CD14-positive monocyte (primary cell): ENCODE data around the gene CDK16. TPM values are rescaled to one million over a fixed set of nuclear protein-coding genes. Genes with fewer than 3 reads are reported as not detected.

ENCODE experiments used
- DNase-seq, 3 donors: peaks; one replicate each; pipeline ENCODE4 v3.0.0-alpha.2; 2011 to 2022
- H2AFZ ChIP-seq: 2 replicates; pipeline ENCODE4 v1.6.0; 2012; ENCODE audit warnings: mild to moderate bottlenecking, low read depth, low read length, inconsistent platforms; ENCODE audit not compliant: insufficient read depth, poor library complexity, severe bottlenecking
- H3K27ac ChIP-seq, 2 donors: 1 replicate in 1 of 2; 2 replicates in 1 of 2; pipeline ENCODE4 v1.5.1; 2012 to 2013; ENCODE audit warnings: low read length in 2 of 2, control low read depth in 1 of 2, inconsistent platforms in 1 of 2, low read depth in 1 of 2, mild to moderate bottlenecking in 1 of 2
- H3K27me3 ChIP-seq, 2 donors: one replicate each; pipeline versions ENCODE4 v1.6.0 to v1.6.1; 2011 to 2013; ENCODE audit warnings: low read length in 2 of 2; ENCODE audit not compliant: control insufficient read depth in 2 of 2, insufficient read depth in 2 of 2
- H3K36me3 ChIP-seq, 2 donors: replicated peaks in 1 of 2; 1 replicate in 1 of 2; 2 replicates in 1 of 2; pipeline versions ENCODE4 v1.5.1 to v1.6.1; 2012 to 2013; ENCODE audit warnings: low read length in 2 of 2, control low read depth in 1 of 2, inconsistent platforms in 1 of 2, mild to moderate bottlenecking in 1 of 2; ENCODE audit not compliant: insufficient read depth in 2 of 2, control insufficient read depth in 1 of 2
- H3K4me1 ChIP-seq, 2 donors: 1 replicate in 1 of 2; 2 replicates in 1 of 2; pipeline versions ENCODE4 v1.5.1 to v1.6.1; 2012 to 2013; ENCODE audit warnings: low read length in 2 of 2, control low read depth in 1 of 2, inconsistent platforms in 1 of 2, mild to moderate bottlenecking in 1 of 2, moderate library complexity in 1 of 2; ENCODE audit not compliant: insufficient read depth in 2 of 2, control insufficient read depth in 1 of 2
- H3K4me2 ChIP-seq: replicated peaks from 2 replicates; pipeline ENCODE3; 2012; ENCODE audit warnings: low read length, moderate library complexity, mild to moderate bottlenecking; ENCODE audit not compliant: poor library complexity, severe bottlenecking; ENCODE audit errors: extremely low read depth
- H3K4me3 ChIP-seq, 3 experiments: fragments of 200-600 bp in 1 of 3; sonication (generic) in 1 of 3; replicated peaks in 1 of 3; 1 replicate in 2 of 3; 2 replicates in 1 of 3; pipeline ENCODE4 v1.5.1; 2011 to 2013; ENCODE audit warnings: low read length in 3 of 3, mild to moderate bottlenecking in 3 of 3, control low read depth in 2 of 3, low read depth in 2 of 3, inconsistent platforms in 1 of 3, moderate library complexity in 1 of 3
- H3K79me2 ChIP-seq: 2 replicates; pipeline ENCODE4 v1.6.0; 2012; ENCODE audit warnings: mild to moderate bottlenecking, control low read depth, inconsistent platforms, low read length, moderate library complexity; ENCODE audit not compliant: insufficient read depth
- H3K9ac ChIP-seq: 2 replicates; pipeline ENCODE4 v1.6.0; 2017; ENCODE audit warnings: low read length, mild to moderate bottlenecking; ENCODE audit not compliant: insufficient read depth, poor library complexity, severe bottlenecking
- H3K9me3 ChIP-seq, 2 donors: replicated peaks in 1 of 2; 1 replicate in 1 of 2; 2 replicates in 1 of 2; pipeline versions ENCODE4 v1.5.1 to v1.6.1; 2012 to 2013; ENCODE audit warnings: low read length in 2 of 2, control low read depth in 1 of 2; ENCODE audit not compliant: control insufficient read depth in 1 of 2, insufficient read depth in 1 of 2
- H4K20me1 ChIP-seq: 2 replicates; pipeline ENCODE4 v1.6.0; 2012; ENCODE audit warnings: mild to moderate bottlenecking, low read length, control low read depth, moderate library complexity; ENCODE audit not compliant: insufficient read depth
- H3K27ac Mint-ChIP-seq, 7 donors: one replicate each; pipeline ENCODE4 v1.8.0; 2020; ENCODE audit warnings: mild to moderate bottlenecking in 7 of 7, mixed read lengths in 7 of 7, moderate library complexity in 6 of 7, inconsistent platforms in 2 of 7
- H3K27me3 Mint-ChIP-seq, 3 donors: one replicate each; pipeline ENCODE4 v1.8.0; 2021 to 2022; ENCODE audit warnings: low read depth in 3 of 3, mild to moderate bottlenecking in 3 of 3, mixed read lengths in 3 of 3, moderate library complexity in 3 of 3, inconsistent platforms in 1 of 3
- H3K36me3 Mint-ChIP-seq, 2 donors: one replicate each; pipeline ENCODE4 v1.8.0; 2020; ENCODE audit warnings: mixed read lengths in 2 of 2, inconsistent platforms in 1 of 2, mild to moderate bottlenecking in 1 of 2
- H3K4me1 Mint-ChIP-seq: one replicate; pipeline ENCODE4 v1.8.0; 2020; ENCODE audit warnings: mild to moderate bottlenecking, mixed read lengths
- H3K4me3 Mint-ChIP-seq, 2 donors: one replicate each; pipeline ENCODE4 v1.8.0; 2020; ENCODE audit warnings: mild to moderate bottlenecking in 2 of 2, mixed read lengths in 2 of 2, moderate library complexity in 1 of 2
- H3K9me3 Mint-ChIP-seq, 7 donors: one replicate each; pipeline ENCODE4 v1.8.0; 2020 to 2022; ENCODE audit warnings: mixed read lengths in 7 of 7, mild to moderate bottlenecking in 6 of 7, moderate library complexity in 6 of 7, inconsistent platforms in 2 of 7
- WGBS: methylation state at CpG from one replicate; pipeline ENCODE4 v1.1.5; 2013; ENCODE audit warnings: missing lambda C conversion rate; ENCODE audit not compliant: insufficient coverage; 5-methylcytosine and 5-hydroxymethylcytosine counted together
- intact Hi-C, 2 donors: fragments of 100-400 bp; cut with micrococcal nuclease; formaldehyde crosslinking; loops; one replicate each; pipeline versions ENCODE4 v1.15.0 to v1.15.1; 2023
- polyA plus RNA-seq, 3 donors: library from polyadenylated mRNA; depleted of rRNA in 1 of 3; unstranded in 2 of 3; stranded (reverse) in 1 of 3; fragments of 300-500 nt in 2 of 3; fragments of >200 nt in 1 of 3; fragmentation: Illumina TruSeq in 2 of 3; gene quantifications; 1 replicate in 2 of 3; 2 replicates in 1 of 3; pipeline ENCODE4 v1.2.3, GENCODE V29; 2012 to 2021
- TF ChIP-seq, protein P1 (sequence below): fragments of 200-600 bp; IDR thresholded peaks from one replicate; pipeline ENCODE4 v1.8.0; 2022; ENCODE audit warnings: antibody characterized with exemption, mild to moderate bottlenecking

Gene CDK16
- polyA plus RNA-seq, 3 donors, result 7.3 to 97.4 (median 14.1) TPM

DNA sequence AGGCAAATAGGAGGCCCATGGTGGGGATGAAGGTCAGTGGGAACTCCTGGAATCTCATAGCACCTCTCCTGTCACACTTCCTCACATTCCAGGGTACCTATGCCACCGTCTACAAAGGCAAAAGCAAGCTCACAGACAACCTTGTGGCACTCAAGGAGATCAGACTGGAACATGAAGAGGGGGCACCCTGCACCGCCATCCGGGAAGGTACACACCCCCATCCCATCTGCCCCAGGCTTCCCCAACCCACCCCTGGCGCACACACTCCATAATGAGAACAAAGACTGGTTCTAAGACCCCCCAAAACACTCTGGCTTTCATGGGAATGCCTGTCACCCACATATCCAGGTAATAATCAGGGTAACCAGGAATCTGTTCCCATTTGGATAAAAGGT lies 6.4 kb downstream of the CDK16 start:
- Mint-ChIP-seq H3K4me1 (peaks cover 22% of the 10 kb centered on the region), H3K36me3 (peaks cover 53 to 76% of the 10 kb centered on the region in 2 donors), H3K4me3 (no peak overlapping the region), H3K27ac (peak overlapping the region in 2 of 7 donors; percentile 4 to 66), H3K27me3 (peaks cover 0 to 37% (median 0%) of the 10 kb centered on the region in 3 donors), H3K9me3 (peaks cover 0 to 10% (median 0%) of the 10 kb centered on the region in 7 donors)
- Histone ChIP-seq H3K4me2 (no peak overlapping the region), H3K9ac (no peak overlapping the region), H3K27me3 (no peaks in the 10 kb centered on the region), H3K9me3 (no peaks in the 10 kb centered on the region), H3K4me3 (no peak overlapping the region), H3K27ac (no peak overlapping the region), H3K36me3 (peaks cover 46 to 68% of the 10 kb centered on the region in 2 donors), H3K4me1 (peaks cover 12 to 14% of the 10 kb centered on the region in 2 donors), H2AFZ (no peak overlapping the region), H4K20me1 (peaks cover 45% of the 10 kb centered on the region), H3K79me2 (peaks cover 24% of the 10 kb centered on the region)
- intact Hi-C loops, result no loop called here
- no peak for DNase-seq
- WGBS, result no CpG with 5 or more reads among the region's 4 CpGs
- TF ChIP-seq, protein P1, sequence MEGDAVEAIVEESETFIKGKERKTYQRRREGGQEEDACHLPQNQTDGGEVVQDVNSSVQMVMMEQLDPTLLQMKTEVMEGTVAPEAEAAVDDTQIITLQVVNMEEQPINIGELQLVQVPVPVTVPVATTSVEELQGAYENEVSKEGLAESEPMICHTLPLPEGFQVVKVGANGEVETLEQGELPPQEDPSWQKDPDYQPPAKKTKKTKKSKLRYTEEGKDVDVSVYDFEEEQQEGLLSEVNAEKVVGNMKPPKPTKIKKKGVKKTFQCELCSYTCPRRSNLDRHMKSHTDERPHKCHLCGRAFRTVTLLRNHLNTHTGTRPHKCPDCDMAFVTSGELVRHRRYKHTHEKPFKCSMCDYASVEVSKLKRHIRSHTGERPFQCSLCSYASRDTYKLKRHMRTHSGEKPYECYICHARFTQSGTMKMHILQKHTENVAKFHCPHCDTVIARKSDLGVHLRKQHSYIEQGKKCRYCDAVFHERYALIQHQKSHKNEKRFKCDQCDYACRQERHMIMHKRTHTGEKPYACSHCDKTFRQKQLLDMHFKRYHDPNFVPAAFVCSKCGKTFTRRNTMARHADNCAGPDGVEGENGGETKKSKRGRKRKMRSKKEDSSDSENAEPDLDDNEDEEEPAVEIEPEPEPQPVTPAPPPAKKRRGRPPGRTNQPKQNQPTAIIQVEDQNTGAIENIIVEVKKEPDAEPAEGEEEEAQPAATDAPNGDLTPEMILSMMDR, result no peak

DNA sequence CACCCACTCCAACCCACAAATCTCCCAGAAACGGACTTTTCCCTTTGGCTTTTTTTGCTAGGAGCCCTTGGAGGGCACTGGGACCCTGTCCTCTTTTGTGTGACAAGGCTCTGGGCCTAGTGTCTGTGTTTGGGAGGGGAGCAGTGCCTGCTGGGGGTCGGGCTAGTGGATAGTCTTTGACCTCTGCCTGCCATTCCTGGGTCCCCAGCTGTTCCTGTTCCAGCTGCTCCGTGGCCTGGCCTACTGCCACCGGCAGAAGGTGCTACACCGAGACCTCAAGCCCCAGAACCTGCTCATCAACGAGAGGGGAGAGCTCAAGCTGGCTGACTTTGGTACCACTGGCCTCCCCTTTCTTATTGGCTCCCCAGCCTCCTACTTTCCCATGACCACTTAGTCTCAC lies 7.6 kb downstream of the CDK16 start:
- Mint-ChIP-seq H3K36me3 (peaks cover 47 to 83% of the 10 kb centered on the region in 2 donors), H3K27me3 (peaks cover 0 to 39% (median 0%) of the 10 kb centered on the region in 3 donors), H3K4me1 (peaks cover 11% of the 10 kb centered on the region), H3K4me3 (no peak overlapping the region), H3K27ac (peak overlapping the region in 4 of 7 donors; percentile 1 to 69 (median 56)), H3K9me3 (peaks cover 0 to 9% (median 0%) of the 10 kb centered on the region in 7 donors)
- Histone ChIP-seq H3K27ac (no peak overlapping the region), H2AFZ (no peak overlapping the region), H4K20me1 (peaks cover 33% of the 10 kb centered on the region), H3K27me3 (peaks cover 0 to 3% of the 10 kb centered on the region in 2 donors), H3K9ac (no peak overlapping the region), H3K36me3 (peaks cover 46 to 68% of the 10 kb centered on the region in 2 donors), H3K79me2 (peaks cover 12% of the 10 kb centered on the region), H3K4me2 (no peak overlapping the region), H3K4me3 (no peak overlapping the region), H3K9me3 (no peaks in the 10 kb centered on the region), H3K4me1 (peaks cover 4 to 6% of the 10 kb centered on the region in 2 donors)
- TF ChIP-seq, protein P1, result no peak
- WGBS, result 95% methylated on average over 4 of the region's 6 CpGs
- no peak for DNase-seq
- intact Hi-C loops, result no loop called here
